HG03196 (cell line): ENCODE results near the gene OR52N2.

Source experiments
- ATAC-seq: cut with Tn5 transposase; IDR thresholded peaks from one replicate; pipeline ENCODE4 v1.9.1; 2021; ENCODE audit not compliant: unreplicated experiment

OR52N2 gene

GRCh38 chr11:5808500-5809121, at the start of gene OR52N2:
Gene OR52N2, plus strand, starts transcription at chr11:5808924. Its CDS starts 11,412 bp downstream, at chr11:5820336.
- ATAC-seq: peak; percentile 93

- no peak for ATAC-seq
Measured at GRCh38 chr11:5767056-5767455, 41.7 kb upstream of the OR52N2 start.

GRCh38 chr11:5783255-5783654, 25.5 kb upstream of the OR52N2 start, which contains the start of gene OR52N5:
Gene OR52N5, minus strand, starts transcription at chr11:5783355. Its CDS starts 4,721 bp downstream, at chr11:5778634.
- no peak for ATAC-seq

- ATAC-seq: no peak
Measured at GRCh38 chr11:5791165-5791564, 17.6 kb upstream of the OR52N2 start, which contains the start of gene OR52N1. Gene OR52N1, minus strand, starts transcription at chr11:5791265. Its CDS starts 2,449 bp downstream, at chr11:5788816.

- ATAC-seq: no peak
Measured at GRCh38 chr11:5796541-5796940, 12.2 kb upstream of the OR52N2 start.

GRCh38 chr11:5803982-5804381, 4.7 kb upstream of the OR52N2 start:
- no peak for ATAC-seq

- ATAC-seq: no peak
Measured at GRCh38 chr11:5807580-5807979, 1.1 kb upstream of the OR52N2 start.

GRCh38 chr11:5809122-5809519, 397 bp downstream of the OR52N2 start:
- ATAC-seq: no peak

- ATAC-seq: no peak
Measured at GRCh38 chr11:5809905-5810795, 1.4 kb downstream of the OR52N2 start.

- no peak for ATAC-seq
Measured at GRCh38 chr11:5815534-5815933, 6.8 kb downstream of the OR52N2 start.

- no peak for ATAC-seq
Measured at GRCh38 chr11:5818245-5818886, 9.6 kb downstream of the OR52N2 start.

GRCh38 chr11:5831196-5831829, 22.6 kb downstream of the OR52N2 start:
- ATAC-seq: no peak

- ATAC-seq: no peak
Measured at GRCh38 chr11:5833446-5833845, 24.7 kb downstream of the OR52N2 start.

- no peak for ATAC-seq
Measured at GRCh38 chr11:5837695-5838094, 29.0 kb downstream of the OR52N2 start.

GRCh38 chr11:5841797-5842196, 33.1 kb downstream of the OR52N2 start, which contains the start of gene OR52E6:
Gene OR52E6, minus strand, starts transcription at chr11:5841897. Its CDS starts 0 bp downstream, at chr11:5841897.
- no peak for ATAC-seq

GRCh38 chr11:5846701-5847100, 38.0 kb downstream of the OR52N2 start:
- no peak for ATAC-seq

GRCh38 chr11:5847711-5848110, 39.0 kb downstream of the OR52N2 start:
- no peak for ATAC-seq

- no peak for ATAC-seq
Measured at GRCh38 chr11:5851002-5851401, 42.3 kb downstream of the OR52N2 start.

- no peak for ATAC-seq
Measured at GRCh38 chr11:5857590-5857989, 48.9 kb downstream of the OR52N2 start, which contains the start of gene OR52E8. Gene OR52E8, minus strand, starts transcription at chr11:5857690. Its CDS starts 0 bp downstream, at chr11:5857690.

- no peak for ATAC-seq
Measured at GRCh38 chr11:5865826-5866225, 57.1 kb downstream of the OR52N2 start.
